A549 (cell line): ENCODE results near the gene TOGARAM1. TPM values are rescaled to one million over a fixed set of nuclear protein-coding genes. Genes with fewer than 3 reads are reported as not detected.

Experiments
- ATAC-seq, 2 experiments: fragments of 200-7000 bp in 1 of 2; fragments of >200 bp in 1 of 2; cut with Nextera tagmentation in 1 of 2; cut with Tn5 transposase in 1 of 2; 3 replicates each; pipeline versions ENCODE4 v1.8.0 to v1.9.1; 2018 to 2020; ENCODE audit warnings: mild to moderate bottlenecking in 1 of 2, moderate library complexity in 1 of 2
- CTCF ChIA-PET: fragments of 300-600 bp; sonication (Branson Sonifier 250); formaldehyde crosslinking; extraction: SDS; loops from one replicate; lab custom pipeline; 2021; ENCODE audit warnings: antibody characterized with exemption, inconsistent platforms; lab: Yijun Ruan, JAX
- POLR2A ChIA-PET: fragments of 350-600 bp; formaldehyde crosslinking; extraction: SDS; loops from one replicate; lab custom pipeline; 2021; ENCODE audit warnings: antibody characterized with exemption, inconsistent platforms; lab: Yijun Ruan, JAX
- DNase-seq, 2 experiments: peaks; one replicate each; pipeline versions ENCODE4 v3.0.0 to v3.0.0-alpha.2; 2011 to 2016; ENCODE audit warnings: low read depth in 1 of 2, low spot score in 1 of 2
- FAIRE-seq: peaks from 2 replicates; lab custom pipeline; 2011; peaks lifted over from hg19 to GRCh38; lab: Jason Lieb, UNC
- H3K27ac ChIP-seq, 2 experiments: fragments of >200 bp; sonication (Bioruptor Twin); formaldehyde crosslinking; 3 replicates each; pipeline ENCODE4 v1.5.1; 2016 to 2017
- H3K4me1 ChIP-seq: fragments of >200 bp; sonication (Bioruptor Twin); formaldehyde crosslinking; 3 replicates; pipeline ENCODE4 v1.6.1; 2016
- H3K4me2 ChIP-seq: fragments of >200 bp; sonication (Bioruptor Twin); formaldehyde crosslinking; 3 replicates; pipeline ENCODE4 v1.6.1; 2016
- H3K4me3 ChIP-seq: fragments of >200 bp; sonication (Bioruptor Twin); formaldehyde crosslinking; 3 replicates; pipeline ENCODE4 v1.5.1; 2016
- H3K9me3 ChIP-seq: fragments of >200 bp; sonication (Bioruptor Twin); formaldehyde crosslinking; 3 replicates; pipeline ENCODE4 v1.6.1; 2016
- BHLHE40 ChIP-seq: IDR thresholded peaks from 2 replicates; pipeline ENCODE4 v1.6.1; 2012; ENCODE audit warnings: low read depth, low read length, inconsistent platforms
- CBX8 ChIP-seq: fragments of 200-600 bp; sonication (generic); IDR thresholded peaks from 2 replicates; pipeline ENCODE4 v1.6.1; 2016
- CEBPB ChIP-seq, 2 experiments: fragments of >200 bp in 1 of 2; sonication (Bioruptor Twin) in 1 of 2; formaldehyde crosslinking in 1 of 2; IDR thresholded peaks; 2 replicates each; pipeline ENCODE4 v1.6.1; 2012 to 2016
- FOSB ChIP-seq: fragments of 250-450 bp; sonication (Bioruptor Pico); IDR thresholded peaks from 2 replicates; pipeline ENCODE4 v1.5.0; 2020; ENCODE audit warnings: mild to moderate bottlenecking, moderate library complexity
- FOXS1 ChIP-seq: fragments of 250-450 bp; sonication (Bioruptor Pico); IDR thresholded peaks from 2 replicates; pipeline ENCODE4 v1.5.0; 2020; ENCODE audit warnings: mild to moderate bottlenecking, moderate library complexity
- HEYL ChIP-seq: fragments of 250-450 bp; sonication (Bioruptor Pico); IDR thresholded peaks from 2 replicates; pipeline ENCODE4 v1.8.0; 2021; ENCODE audit warnings: mild to moderate bottlenecking, moderate library complexity
- HOXA7 ChIP-seq: fragments of 250-450 bp; sonication (Bioruptor Pico); IDR thresholded peaks from 2 replicates; pipeline ENCODE4 v1.5.0; 2020; ENCODE audit warnings: mild to moderate bottlenecking, moderate library complexity
- HOXB13 ChIP-seq: fragments of 250-450 bp; sonication (Bioruptor Pico); IDR thresholded peaks from 2 replicates; pipeline ENCODE4 v1.5.0; 2020; ENCODE audit warnings: low read depth, mild to moderate bottlenecking, moderate library complexity
- JUNB ChIP-seq: fragments of >200 bp; sonication (Bioruptor Twin); formaldehyde crosslinking; IDR thresholded peaks from 2 replicates; pipeline ENCODE4 v1.6.1; 2016
- KDM5A ChIP-seq: fragments of 200-600 bp; sonication (generic); IDR thresholded peaks from 2 replicates; pipeline ENCODE4 v1.6.1; 2016; ENCODE audit warnings: antibody characterized with exemption, mild to moderate bottlenecking
- MYC ChIP-seq: IDR thresholded peaks from 2 replicates; pipeline ENCODE4 v1.6.1; 2012; ENCODE audit warnings: mild to moderate bottlenecking, inconsistent platforms, low read length, improper control_type of control experiment, borderline replicate concordance
- NPAS2 ChIP-seq: fragments of 250-450 bp; sonication (Bioruptor Pico); IDR thresholded peaks from 2 replicates; pipeline ENCODE4 v1.8.0; 2022; ENCODE audit warnings: mild to moderate bottlenecking, moderate library complexity, borderline replicate concordance
- RAD21 ChIP-seq, 2 experiments: fragments of >200 bp in 1 of 2; sonication (Bioruptor Twin) in 1 of 2; formaldehyde crosslinking in 1 of 2; IDR thresholded peaks in 1 of 2; conservative IDR thresholded peaks in 1 of 2; 2 replicates in 1 of 2; 3 replicates in 1 of 2; pipeline ENCODE4 v1.6.1; 2012 to 2018; ENCODE audit warnings: inconsistent platforms in 1 of 2
- RARB ChIP-seq: fragments of 250-450 bp; sonication (Bioruptor Pico); IDR thresholded peaks from 2 replicates; pipeline ENCODE4 v1.8.0; 2021; ENCODE audit warnings: mild to moderate bottlenecking, moderate library complexity
- RNF2 ChIP-seq: fragments of 200-600 bp; sonication (generic); IDR thresholded peaks from 2 replicates; pipeline ENCODE4 v1.6.1; 2016; ENCODE audit warnings: low read depth, mild to moderate bottlenecking, antibody characterized with exemption, moderate library complexity, borderline replicate concordance
- SMC3 ChIP-seq: fragments of >200 bp; sonication (Bioruptor Twin); formaldehyde crosslinking; IDR thresholded peaks from 3 replicates; pipeline ENCODE4 v1.6.1; 2018; ENCODE audit warnings: inconsistent platforms
- TFCP2L1 ChIP-seq: fragments of 250-450 bp; sonication (Bioruptor Pico); IDR thresholded peaks from 2 replicates; pipeline ENCODE4 v1.5.0; 2021; ENCODE audit warnings: mild to moderate bottlenecking
- ZFP36 ChIP-seq: fragments of 450-650 bp; IDR thresholded peaks from 2 replicates; pipeline ENCODE4 v1.6.1; 2014; ENCODE audit warnings: borderline replicate concordance; ENCODE audit not compliant: partially characterized antibody
- ZSCAN20 ChIP-seq: fragments of 250-450 bp; sonication (Bioruptor Pico); IDR thresholded peaks from 2 replicates; pipeline ENCODE4 v1.8.0; 2022; ENCODE audit warnings: mild to moderate bottlenecking, moderate library complexity
- WGBS: methylation state at CpG from one replicate; pipeline ENCODE4 v1.1.6; 2017; ENCODE audit errors: missing lambda C conversion rate; 5-methylcytosine and 5-hydroxymethylcytosine counted together
- polyA plus RNA-seq, 4 experiments: library from polyadenylated mRNA; depleted of rRNA in 3 of 4; stranded (reverse); fragments of >200 nt; fragmentation: RNase III in 1 of 4; extraction: RNeasy Plus Mini Kit Qiagen cat#74134 plus additional on column Dnase treatment in 1 of 4; gene quantifications; 2 replicates in 3 of 4; 3 replicates in 1 of 4; pipeline ENCODE4 v1.2.3, GENCODE V29; 2011 to 2017
- TF ChIP-seq, protein P1 (sequence below): fragments of >200 bp; sonication (Bioruptor Twin); formaldehyde crosslinking; IDR thresholded peaks from 3 replicates; pipeline ENCODE4 v1.6.1; 2016
- TF ChIP-seq, protein P2 (sequence below): fragments of >200 bp; sonication (Bioruptor Twin); formaldehyde crosslinking; IDR thresholded peaks from 2 replicates; pipeline ENCODE4 v1.6.1; 2016
- TF ChIP-seq, protein P3 (sequence below): IDR thresholded peaks from 2 replicates; pipeline ENCODE4 v1.6.1; 2012
- TF ChIP-seq, protein P4 (sequence below): fragments of >200 bp; sonication (Bioruptor Twin); formaldehyde crosslinking; IDR thresholded peaks from 3 replicates; pipeline ENCODE4 v1.5.1; 2016
- TF ChIP-seq, protein P5 (sequence below): fragments of 250-450 bp; sonication (Bioruptor Pico); IDR thresholded peaks from 2 replicates; pipeline ENCODE4 v1.5.0; 2020; ENCODE audit warnings: low read depth, mild to moderate bottlenecking, moderate library complexity
- TF ChIP-seq, protein P6 (sequence below): fragments of 450-650 bp; IDR thresholded peaks from 2 replicates; pipeline ENCODE4 v1.6.1; 2014; ENCODE audit warnings: antibody characterized with exemption
- TF ChIP-seq, protein P7 (sequence below): fragments of 200-600 bp; sonication (generic); IDR thresholded peaks from 2 replicates; pipeline ENCODE4 v1.6.1; 2016; ENCODE audit warnings: antibody characterized with exemption, mild to moderate bottlenecking, moderate library complexity

The TOGARAM1 gene
- polyA plus RNA-seq, 2 of the 4 experiments (the other 2 are of a cell fraction), result 7.6 to 17.6 TPM

DNA sequence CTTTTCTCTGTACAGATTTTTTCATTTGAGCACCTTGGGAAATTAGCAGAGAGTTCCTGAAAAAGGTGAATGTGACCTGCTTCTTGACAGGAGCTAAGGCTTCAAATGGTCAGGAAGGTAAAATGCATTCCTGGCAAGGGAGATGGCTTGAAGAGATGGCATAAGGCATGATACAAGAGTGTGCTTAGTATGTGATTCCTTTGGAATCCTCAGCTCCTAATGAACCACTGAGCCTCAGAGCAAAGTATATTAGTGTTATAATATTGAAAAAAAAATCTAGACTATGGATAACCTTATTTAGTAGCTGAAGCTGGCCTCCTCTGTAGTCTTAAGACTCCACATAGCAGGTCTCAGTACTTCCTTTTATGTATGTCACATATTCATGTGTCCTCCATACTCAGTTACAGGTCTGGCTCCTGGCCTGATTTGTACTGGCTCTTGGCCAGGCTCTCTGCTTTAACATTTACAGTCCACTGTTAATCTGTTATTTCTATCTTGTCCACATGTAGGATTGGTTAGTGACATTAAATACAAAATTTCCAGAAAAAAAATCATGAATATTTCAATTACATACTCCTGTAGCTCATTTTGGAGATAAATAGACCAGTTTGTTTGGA lies 17.9 kb downstream of the TOGARAM1 start:
- FAIRE-seq, result no peak
- H3K4me1 ChIP-seq, result no peaks in the 10 kb centered on the region
- no peak overlapping the region for H3K4me3 ChIP-seq
- no peak overlapping the region for H3K27ac ChIP-seq
- H3K9me3 ChIP-seq, result no peaks in the 10 kb centered on the region
- POLR2A ChIA-PET, result no interaction called here
- TF ChIP-seq SMC3, result no peak
- no peak for TF ChIP-seq CBX8
- TF ChIP-seq, protein P1, sequence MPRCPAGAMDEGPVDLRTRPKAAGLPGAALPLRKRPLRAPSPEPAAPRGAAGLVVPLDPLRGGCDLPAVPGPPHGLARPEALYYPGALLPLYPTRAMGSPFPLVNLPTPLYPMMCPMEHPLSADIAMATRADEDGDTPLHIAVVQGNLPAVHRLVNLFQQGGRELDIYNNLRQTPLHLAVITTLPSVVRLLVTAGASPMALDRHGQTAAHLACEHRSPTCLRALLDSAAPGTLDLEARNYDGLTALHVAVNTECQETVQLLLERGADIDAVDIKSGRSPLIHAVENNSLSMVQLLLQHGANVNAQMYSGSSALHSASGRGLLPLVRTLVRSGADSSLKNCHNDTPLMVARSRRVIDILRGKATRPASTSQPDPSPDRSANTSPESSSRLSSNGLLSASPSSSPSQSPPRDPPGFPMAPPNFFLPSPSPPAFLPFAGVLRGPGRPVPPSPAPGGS, result no peak
- no peak for TF ChIP-seq ZSCAN20 (CRISPR knock-in tag)
- TF ChIP-seq MYC, result no peak
- TF ChIP-seq, protein P2, sequence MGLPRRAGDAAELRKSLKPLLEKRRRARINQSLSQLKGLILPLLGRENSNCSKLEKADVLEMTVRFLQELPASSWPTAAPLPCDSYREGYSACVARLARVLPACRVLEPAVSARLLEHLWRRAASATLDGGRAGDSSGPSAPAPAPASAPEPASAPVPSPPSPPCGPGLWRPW, result no peak
- no peak for TF ChIP-seq HOXB13 (CRISPR knock-in tag)
- TF ChIP-seq, protein P3, sequence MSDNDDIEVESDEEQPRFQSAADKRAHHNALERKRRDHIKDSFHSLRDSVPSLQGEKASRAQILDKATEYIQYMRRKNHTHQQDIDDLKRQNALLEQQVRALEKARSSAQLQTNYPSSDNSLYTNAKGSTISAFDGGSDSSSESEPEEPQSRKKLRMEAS, result no peak
- TF ChIP-seq, protein P4, sequence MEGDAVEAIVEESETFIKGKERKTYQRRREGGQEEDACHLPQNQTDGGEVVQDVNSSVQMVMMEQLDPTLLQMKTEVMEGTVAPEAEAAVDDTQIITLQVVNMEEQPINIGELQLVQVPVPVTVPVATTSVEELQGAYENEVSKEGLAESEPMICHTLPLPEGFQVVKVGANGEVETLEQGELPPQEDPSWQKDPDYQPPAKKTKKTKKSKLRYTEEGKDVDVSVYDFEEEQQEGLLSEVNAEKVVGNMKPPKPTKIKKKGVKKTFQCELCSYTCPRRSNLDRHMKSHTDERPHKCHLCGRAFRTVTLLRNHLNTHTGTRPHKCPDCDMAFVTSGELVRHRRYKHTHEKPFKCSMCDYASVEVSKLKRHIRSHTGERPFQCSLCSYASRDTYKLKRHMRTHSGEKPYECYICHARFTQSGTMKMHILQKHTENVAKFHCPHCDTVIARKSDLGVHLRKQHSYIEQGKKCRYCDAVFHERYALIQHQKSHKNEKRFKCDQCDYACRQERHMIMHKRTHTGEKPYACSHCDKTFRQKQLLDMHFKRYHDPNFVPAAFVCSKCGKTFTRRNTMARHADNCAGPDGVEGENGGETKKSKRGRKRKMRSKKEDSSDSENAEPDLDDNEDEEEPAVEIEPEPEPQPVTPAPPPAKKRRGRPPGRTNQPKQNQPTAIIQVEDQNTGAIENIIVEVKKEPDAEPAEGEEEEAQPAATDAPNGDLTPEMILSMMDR, result no peak
- TF ChIP-seq TFCP2L1, result no peak
- no peak for TF ChIP-seq RAD21 (conservative IDR thresholded peaks at IDR 0.05 in 1 of 2, IDR thresholded peaks at IDR 0.05 in 1 of 2)
- TF ChIP-seq FOXS1 (CRISPR knock-in tag), result no peak
- TF ChIP-seq, all 56 proteins: peak for 0
- H3K4me2 ChIP-seq, result no peak overlapping the region
- DNase-seq (no peak), ATAC-seq (no peak)
- CTCF ChIA-PET, result interaction anchor here (1.0 kb wide), 1 partner anchor 149 kb away, joined by 5 read pairs; no protein-coding TSS in a partner anchor

DNA sequence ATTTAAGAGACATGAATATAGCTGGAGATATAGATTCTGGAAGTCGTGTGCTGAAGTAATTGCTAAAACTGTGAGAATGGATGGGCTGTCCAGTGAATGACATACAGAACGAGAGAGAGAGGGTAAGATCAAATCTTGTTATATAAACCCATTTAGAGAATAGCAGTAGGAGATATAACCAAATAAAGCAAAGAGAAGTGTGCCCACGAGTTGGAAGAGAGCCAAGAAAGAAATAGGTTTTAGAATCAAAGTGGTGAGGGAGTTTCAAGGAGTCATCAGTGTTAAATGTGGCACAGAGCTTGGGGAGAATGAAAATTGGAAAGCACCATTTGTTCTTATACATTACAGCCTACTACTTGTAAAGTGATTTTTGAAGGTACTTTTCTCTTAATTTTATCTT lies 19.2 kb downstream of the TOGARAM1 start:
- H3K4me3 ChIP-seq, result no peak overlapping the region
- no peak overlapping the region for H3K4me2 ChIP-seq
- H3K9me3 ChIP-seq, result no peaks in the 10 kb centered on the region
- FAIRE-seq (no peak), DNase-seq (no peak), ATAC-seq (no peak)
- no peak overlapping the region for H3K27ac ChIP-seq
- ChIA-PET CTCF (no interaction called here), POLR2A (no interaction called here)
- WGBS, result 58% methylated on average over 3 of the region's 3 CpGs
- H3K4me1 ChIP-seq, result no peaks in the 10 kb centered on the region
- TF ChIP-seq, protein P1, result no peak
- no peak for TF ChIP-seq HOXA7
- TF ChIP-seq HEYL (CRISPR knock-in tag), result no peak
- TF ChIP-seq, protein P5, sequence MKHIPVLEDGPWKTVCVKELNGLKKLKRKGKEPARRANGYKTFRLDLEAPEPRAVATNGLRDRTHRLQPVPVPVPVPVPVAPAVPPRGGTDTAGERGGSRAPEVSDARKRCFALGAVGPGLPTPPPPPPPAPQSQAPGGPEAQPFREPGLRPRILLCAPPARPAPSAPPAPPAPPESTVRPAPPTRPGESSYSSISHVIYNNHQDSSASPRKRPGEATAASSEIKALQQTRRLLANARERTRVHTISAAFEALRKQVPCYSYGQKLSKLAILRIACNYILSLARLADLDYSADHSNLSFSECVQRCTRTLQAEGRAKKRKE, result no peak
- no peak for TF ChIP-seq KDM5A
- no peak for TF ChIP-seq JUNB
- TF ChIP-seq, protein P6, sequence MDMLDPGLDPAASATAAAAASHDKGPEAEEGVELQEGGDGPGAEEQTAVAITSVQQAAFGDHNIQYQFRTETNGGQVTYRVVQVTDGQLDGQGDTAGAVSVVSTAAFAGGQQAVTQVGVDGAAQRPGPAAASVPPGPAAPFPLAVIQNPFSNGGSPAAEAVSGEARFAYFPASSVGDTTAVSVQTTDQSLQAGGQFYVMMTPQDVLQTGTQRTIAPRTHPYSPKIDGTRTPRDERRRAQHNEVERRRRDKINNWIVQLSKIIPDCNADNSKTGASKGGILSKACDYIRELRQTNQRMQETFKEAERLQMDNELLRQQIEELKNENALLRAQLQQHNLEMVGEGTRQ, result no peak
- TF ChIP-seq, protein P7, sequence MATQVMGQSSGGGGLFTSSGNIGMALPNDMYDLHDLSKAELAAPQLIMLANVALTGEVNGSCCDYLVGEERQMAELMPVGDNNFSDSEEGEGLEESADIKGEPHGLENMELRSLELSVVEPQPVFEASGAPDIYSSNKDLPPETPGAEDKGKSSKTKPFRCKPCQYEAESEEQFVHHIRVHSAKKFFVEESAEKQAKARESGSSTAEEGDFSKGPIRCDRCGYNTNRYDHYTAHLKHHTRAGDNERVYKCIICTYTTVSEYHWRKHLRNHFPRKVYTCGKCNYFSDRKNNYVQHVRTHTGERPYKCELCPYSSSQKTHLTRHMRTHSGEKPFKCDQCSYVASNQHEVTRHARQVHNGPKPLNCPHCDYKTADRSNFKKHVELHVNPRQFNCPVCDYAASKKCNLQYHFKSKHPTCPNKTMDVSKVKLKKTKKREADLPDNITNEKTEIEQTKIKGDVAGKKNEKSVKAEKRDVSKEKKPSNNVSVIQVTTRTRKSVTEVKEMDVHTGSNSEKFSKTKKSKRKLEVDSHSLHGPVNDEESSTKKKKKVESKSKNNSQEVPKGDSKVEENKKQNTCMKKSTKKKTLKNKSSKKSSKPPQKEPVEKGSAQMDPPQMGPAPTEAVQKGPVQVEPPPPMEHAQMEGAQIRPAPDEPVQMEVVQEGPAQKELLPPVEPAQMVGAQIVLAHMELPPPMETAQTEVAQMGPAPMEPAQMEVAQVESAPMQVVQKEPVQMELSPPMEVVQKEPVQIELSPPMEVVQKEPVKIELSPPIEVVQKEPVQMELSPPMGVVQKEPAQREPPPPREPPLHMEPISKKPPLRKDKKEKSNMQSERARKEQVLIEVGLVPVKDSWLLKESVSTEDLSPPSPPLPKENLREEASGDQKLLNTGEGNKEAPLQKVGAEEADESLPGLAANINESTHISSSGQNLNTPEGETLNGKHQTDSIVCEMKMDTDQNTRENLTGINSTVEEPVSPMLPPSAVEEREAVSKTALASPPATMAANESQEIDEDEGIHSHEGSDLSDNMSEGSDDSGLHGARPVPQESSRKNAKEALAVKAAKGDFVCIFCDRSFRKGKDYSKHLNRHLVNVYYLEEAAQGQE, result no peak
- no peak for TF ChIP-seq RARB (CRISPR knock-in tag)
- TF ChIP-seq, protein P2, result no peak
- TF ChIP-seq ZSCAN20 (CRISPR knock-in tag), result no peak
- no peak for TF ChIP-seq NPAS2 (CRISPR knock-in tag)
- TF ChIP-seq RNF2, result no peak
- TF ChIP-seq ZFP36, result no peak
- no peak for TF ChIP-seq RAD21 (conservative IDR thresholded peaks at IDR 0.05 in 1 of 2, IDR thresholded peaks at IDR 0.05 in 1 of 2)
- no peak for TF ChIP-seq FOSB (CRISPR knock-in tag)
- TF ChIP-seq BHLHE40, result no peak
- no peak for TF ChIP-seq CEBPB (IDR thresholded peaks at IDR 0.05)
